Brain pericyte (primary cell): ENCODE data around the gene SLC25A27.

Experiments used
- DNase-seq: peaks from one replicate; pipeline ENCODE4 v3.0.0-alpha.2; 2012; ENCODE audit warnings: low read depth, low spot score

SLC25A27 gene

DNA sequence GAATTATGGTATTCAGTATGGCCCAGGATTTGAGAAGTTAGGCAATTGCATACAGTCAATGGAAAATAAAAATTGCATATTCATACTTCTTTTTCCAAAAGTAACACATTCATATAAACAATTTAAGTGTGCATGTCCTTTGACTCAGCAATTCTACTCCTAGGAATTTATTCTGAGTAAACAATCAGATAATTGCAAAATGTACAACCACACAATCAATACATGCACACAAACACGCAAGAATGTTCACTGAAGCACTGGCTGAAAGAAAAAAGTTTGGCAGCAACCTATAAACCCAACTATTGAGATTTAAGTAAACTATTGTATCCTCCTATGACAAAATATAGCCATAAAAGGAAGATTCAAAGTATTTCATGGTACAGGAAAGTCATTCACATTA is 1.8 kb upstream of the SLC25A27 start:
- DNase-seq: no peak

DNA sequence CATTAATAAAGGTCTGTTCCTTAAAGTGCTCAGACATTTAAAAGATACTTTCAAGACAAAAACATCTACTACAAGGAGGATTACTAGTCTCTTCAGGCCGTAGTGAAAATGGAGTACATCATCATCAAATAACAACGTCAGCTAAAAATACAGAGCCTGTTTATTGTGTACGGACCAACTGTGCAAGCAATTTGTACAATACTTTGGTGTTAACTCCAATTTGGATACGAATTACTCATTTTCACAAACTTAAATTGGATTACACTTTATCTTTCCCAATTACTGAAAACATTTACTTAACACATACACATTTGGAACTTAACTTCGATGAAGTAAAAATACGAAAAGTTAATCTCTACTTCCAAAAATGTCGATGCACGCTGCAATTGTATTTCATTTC is 959 bp upstream of the SLC25A27 start:
- DNase-seq: no peak

DNA sequence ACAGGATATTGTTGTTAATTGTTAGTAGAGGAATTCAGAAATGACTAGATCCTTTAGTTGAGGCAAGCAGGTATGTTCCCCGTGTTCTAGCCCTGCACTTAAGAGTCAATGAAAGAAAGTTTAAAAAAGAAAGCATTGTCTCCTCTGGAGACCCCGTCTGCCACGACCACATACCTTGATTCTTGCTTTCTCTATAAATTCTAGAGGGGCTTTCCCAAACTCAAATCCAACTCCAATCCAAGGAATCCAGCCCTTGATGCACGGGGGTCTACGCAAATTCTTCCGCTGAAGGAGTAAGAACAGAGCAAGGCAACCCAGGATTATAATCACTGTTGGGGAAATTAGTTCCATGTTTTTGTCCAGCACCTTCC is 558 bp upstream of the SLC25A27 start:
- no peak for DNase-seq

DNA sequence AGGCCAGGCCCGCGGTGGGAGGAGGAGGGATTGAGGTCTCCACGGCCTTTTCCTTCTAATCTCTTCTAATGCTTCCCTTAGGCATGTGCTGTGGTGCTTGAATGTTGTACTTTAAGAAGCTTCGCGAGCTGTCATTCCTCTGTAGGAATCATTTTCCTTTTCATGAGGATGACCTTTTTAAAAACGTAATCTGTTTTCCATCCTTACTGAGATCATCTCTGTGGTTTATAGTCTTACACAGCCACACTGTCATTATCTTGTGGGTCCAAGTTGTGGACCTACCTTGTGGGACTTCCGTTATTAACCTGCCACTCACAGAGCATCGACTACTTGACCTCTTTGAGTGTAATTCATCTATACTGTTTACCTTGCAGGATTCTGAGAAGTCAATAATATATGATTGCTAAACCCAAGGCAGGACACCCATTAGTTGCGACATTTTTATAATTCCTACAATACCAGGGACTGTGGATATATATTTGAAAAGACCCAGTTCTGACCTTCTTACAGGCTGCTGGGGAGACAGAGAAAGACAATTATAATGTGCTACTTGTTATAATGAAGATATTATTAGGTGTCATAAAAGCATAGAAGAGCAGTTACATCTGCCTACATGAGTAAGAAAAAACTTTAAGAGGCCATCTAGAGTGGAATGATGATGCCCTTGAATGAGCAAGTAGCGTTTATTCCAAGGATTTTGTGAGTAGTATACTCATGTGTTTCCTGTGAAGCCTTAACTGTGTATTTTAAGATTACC is 842 bp downstream of the SLC25A27 start:
- DNase-seq: no peak

DNA sequence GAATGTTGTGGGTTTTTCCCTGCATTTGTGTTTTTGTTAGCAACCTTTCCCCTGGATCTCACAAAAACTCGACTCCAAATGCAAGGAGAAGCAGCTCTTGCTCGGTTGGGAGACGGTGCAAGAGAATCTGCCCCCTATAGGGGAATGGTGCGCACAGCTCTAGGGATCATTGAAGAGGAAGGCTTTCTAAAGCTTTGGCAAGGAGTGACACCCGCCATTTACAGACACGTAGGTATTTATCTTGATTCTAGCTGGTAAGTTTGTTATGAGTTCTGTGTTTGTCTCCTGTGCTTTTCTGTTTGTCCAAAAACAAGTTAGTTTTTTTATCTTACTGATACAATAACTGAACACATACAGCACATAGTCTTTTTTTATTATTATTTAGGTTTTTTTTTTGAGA is 3.0 kb downstream of the SLC25A27 start:
- DNase-seq: no peak

DNA sequence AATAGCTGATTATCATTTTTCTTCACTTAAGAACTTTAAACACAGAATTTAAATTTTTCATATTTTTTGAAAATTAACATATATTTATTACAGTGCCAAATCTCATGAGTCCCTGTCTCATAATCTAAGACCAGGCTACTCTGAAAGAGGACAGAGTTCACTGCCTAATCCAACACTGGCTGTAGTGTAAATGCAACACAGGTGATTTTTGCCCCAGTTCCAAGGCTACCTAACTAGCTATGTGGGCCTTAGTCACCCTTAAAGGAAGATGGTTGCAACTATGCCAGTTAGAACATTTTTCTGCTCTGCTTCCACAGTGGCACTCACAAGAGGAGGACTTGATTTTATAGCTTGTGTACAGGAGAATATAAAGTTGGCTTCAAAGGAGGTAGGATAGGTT is 4.9 kb downstream of the SLC25A27 start:
- DNase-seq: no peak

DNA sequence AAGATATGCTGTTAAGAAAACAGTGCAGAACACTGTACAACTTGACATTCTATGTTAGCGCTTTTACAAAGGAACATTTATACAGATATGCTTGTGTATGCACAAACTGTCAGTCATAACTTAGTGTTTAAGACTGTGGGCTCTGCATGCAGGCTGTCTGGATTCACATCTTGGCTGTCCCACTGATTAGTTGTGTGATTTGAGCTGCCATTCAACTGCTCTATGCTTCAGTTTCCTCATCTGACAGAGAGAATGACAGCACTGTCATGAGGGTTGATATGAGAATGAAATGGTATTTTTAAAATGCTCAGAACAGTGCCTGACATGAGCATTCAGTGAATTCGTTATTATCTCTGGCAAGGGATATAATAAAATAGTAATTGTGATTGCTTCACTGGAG is 8.7 kb downstream of the SLC25A27 start:
- no peak for DNase-seq

DNA sequence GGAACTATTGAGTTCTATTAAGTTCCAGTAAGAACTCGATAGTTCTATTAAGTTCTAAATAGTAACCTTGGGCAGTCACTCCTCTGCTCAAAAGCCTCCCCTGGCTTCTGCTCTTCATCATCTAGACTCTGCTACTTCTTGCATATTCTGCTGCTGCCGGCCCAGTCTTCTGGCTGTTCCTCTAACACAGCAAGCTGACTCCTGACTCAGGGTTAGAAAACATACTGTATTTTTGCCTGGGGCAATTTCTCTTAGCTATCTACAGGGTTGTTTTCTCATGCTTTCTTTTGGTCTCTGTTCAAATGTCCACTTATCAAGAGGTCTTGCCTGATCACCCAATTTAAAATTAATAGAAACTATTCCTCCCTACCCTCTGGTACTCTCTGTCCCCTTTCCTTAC is 14.6 kb downstream of the SLC25A27 start:
- DNase-seq: no peak

DNA sequence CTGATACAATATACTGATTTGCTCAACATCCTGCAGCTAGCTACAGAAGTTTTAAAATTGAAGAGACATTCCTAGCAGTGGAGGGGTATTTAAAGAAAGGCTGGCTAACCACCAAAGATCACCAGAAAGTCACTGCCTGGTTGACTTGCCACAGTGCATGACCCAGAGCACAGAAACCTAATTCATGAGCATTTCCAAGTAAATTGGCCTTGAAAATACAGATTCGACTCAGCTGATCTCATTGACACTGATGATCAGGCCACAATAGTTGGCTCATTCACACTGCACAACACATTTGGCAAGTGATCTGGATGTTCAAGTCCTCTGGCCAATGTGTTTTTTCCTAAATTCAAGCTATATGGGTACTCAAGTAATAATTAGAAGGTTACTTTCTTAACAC is 21.6 kb downstream of the SLC25A27 start:
- no peak for DNase-seq

DNA sequence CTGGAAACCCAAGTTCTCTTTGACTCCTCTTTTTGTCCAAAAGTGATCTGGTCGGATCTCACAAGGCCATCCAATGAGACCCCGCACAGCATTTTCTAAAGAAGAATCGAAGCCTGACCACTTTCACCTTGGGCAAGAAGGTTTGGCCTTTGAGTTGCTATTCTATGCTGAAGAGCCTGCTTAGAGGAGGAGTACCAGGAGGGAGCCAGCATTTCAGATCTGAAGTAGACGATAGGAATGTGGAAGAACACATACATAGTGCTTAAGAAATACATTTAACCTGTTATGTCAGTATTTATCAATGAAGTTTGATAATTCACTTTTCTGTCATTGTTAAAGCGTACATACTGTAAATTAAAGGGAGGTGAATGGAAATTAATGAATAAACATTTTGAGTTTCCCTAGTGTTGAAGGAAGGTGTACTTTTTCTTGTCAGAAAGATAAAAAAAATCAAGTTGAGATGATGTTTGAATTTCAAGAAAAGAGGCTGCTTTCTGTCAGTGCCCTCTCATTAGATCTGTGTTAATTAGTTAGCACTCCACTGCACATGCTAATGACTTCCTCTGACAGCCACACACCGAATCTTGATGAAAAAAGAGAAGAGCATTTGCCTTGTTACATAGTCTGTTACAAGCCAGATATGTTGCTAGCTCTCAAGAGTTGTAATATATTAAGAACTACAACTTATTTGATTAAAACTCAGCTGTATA is 24.0 kb downstream of the SLC25A27 start:
- no peak for DNase-seq

DNA sequence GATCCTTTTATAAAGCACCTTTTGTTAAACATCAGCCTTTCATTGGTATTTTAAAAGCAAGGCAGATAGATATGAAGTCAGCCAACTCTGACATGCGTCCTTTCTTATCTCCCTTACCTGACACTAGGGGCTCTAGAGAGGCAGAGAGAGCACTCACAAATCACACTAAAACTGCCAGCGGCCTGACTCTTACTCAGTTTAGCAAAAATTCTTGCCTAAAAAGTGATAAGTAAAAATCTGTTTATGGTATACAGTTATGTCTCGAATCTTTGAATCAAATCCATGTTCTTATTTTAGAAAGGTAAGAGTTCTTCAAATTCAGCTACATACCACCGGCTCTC is 24.5 kb downstream of the SLC25A27 start:
- no peak for DNase-seq

DNA sequence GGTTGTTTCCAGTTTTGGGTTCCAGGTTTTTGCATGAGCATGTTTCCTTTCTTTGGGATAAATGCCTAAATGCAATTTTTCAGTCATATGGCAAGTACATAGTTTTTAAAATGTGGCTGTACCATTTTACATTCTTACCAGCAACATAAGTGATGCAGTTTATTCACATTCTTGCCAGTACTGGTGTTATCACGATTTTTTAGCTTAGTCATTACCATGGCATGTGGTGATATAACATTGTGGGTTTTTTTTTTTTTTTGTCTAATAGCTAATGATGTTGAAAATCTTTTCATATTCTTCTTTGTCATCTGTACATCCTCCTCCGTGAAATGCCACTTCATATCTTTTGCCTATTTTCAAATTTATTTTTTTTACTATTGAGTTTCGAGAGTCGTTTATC is 32.0 kb downstream of the SLC25A27 start:
- DNase-seq: no peak

DNA sequence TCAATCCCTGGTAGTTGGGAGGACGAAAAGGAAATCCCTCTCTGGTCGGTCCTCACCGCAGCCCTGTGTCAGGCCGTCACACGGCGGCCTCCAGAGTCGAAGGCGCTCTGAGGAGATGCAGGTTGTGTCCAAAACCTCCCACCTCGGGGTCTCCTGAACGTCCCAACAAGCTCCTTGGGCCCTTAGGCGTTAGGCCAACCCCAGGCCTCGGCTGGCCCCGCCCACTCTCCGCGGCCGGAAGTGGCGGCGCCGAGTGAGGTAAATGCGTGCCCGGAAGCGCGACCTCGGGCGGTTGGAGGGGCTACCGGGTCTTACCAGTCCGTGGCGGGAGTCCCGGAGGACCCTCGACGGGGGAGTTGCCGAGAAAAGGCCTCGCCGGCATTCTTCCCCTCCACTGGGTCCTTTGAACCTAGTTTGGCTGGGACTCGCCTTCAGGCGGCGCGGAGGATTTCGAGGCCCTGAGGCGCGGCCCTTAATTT is 34.9 kb downstream of the SLC25A27 start, which contains the start of gene TDRD6:
TSS of gene TDRD6 (plus strand) at position 267 of the 479 bp plus-strand sequence. CDS start 244 bp downstream, outside the sequence.
- no peak for DNase-seq

DNA sequence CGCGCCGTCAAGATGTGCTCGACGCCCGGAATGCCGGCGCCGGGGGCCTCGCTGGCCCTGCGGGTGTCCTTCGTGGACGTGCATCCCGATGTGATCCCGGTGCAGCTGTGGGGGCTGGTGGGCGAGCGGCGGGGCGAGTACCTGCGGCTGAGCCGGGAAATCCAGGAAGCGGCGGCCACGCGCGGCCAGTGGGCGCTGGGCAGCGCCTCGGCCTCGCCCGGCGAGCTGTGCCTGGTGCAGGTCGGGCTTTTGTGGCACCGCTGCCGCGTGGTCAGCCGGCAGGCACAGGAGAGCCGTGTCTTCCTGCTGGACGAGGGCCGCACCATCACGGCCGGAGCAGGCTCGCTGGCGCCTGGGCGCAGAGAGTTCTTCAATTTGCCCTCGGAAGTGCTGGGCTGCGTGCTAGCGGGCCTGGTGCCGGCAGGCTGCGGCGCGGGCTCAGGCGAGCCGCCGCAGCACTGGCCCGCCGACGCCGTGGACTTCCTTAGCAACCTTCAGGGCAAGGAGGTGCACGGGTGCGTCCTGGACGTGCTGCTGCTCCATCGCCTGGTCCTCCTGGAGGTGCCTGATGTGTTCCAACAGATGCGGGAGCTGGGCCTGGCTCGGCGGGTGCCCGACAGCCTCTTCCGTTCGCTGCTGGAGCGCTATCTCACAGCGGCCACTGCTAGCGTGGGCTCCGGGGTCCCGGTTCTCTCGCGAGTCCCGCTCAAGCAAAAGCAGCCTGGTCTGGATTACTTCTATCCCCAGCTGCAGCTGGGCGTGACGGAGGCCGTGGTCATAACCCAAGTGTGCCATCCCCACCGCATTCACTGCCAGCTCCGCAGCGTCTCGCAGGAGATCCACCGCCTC is 35.6 kb downstream of the SLC25A27 start:
- DNase-seq: no peak

DNA sequence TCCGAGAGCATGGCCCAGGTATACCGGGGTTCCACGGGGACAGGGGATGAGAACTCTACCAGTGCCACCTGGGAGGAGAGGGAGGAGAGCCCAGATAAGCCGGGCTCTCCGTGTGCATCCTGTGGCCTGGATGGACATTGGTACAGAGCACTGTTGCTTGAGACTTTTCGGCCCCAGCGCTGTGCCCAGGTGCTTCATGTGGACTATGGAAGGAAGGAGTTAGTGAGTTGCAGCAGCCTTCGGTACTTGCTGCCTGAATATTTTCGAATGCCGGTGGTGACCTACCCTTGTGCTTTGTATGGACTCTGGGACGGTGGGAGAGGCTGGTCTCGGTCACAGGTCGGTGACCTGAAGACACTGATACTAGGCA is 36.2 kb downstream of the SLC25A27 start:
- no peak for DNase-seq

DNA sequence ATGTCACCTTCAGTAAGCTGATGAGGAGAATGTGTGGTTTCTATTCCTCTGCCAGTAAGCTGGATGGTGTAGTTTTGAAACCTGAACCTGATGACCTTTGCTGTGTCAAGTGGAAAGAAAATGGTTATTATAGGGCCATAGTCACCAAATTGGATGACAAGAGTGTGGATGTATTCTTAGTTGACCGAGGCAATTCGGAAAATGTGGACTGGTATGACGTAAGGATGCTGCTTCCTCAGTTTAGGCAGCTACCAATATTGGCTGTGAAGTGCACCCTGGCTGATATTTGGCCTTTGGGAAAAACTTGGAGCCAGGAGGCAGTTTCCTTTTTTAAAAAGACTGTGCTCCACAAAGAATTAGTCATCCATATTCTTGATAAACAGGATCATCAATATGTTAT is 36.9 kb downstream of the SLC25A27 start:
- DNase-seq: no peak

DNA sequence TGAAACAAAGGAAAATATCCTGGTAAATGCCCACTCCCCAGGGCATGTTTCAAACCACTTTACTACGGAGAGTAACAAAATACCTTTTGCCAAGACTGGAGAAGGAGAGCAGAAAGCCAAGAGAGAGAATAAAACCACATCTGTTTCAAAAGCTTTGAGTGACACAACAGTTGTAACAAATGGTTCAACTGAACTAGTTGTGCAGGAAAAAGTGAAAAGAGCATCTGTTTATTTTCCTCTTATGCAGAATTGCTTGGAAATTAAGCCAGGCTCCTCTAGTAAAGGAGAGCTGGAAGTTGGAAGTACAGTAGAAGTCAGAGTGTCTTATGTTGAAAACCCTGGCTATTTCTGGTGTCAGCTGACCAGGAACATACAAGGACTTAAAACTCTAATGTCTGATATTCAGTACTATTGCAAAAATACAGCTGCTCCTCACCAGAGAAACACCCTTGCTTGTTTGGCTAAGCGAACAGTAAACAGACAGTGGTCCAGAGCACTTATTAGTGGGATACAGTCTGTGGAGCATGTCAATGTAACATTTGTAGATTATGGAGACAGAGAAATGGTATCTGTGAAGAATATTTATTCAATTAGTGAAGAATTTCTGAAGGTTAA is 37.5 kb downstream of the SLC25A27 start:
- no peak for DNase-seq

DNA sequence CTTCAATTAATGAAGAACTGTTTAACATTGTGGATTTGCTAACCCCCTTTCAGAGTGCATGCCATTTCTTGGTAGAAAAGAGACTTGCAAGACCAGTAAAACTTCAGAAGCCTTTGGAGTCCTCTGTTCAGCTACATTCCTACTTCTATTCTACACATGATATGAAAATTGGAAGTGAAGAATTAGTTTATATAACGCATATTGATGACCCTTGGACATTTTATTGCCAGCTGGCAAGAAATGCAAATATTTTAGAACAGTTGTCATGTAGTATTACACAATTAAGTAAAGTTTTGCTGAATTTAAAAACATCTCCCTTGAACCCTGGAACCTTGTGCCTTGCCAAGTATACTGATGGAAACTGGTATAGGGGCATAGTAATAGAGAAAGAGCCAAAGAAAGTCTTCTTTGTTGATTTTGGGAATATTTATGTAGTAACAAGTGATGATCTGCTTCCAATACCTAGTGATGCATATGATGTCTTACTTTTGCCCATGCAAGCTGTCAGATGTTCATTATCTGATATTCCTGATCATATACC is 38.2 kb downstream of the SLC25A27 start:
- DNase-seq: no peak

DNA sequence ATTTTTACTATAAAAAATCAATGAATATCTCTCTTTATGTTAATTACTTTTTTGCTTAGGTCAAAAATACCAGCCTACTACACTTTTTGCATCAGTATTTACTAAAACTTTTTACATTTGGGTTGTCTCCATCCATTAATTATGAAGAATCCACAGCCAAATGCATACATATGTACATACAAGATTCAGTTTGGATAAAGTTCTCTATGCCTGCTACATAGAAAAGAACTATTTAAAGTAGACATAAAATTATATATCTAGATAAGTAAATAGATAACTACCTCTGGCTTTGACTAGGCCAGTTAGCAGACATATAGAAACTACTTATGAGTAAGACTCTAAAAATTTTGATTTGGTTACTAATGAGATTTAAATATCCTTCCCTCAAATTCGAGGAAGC is 47.2 kb downstream of the SLC25A27 start:
- DNase-seq: no peak

DNA sequence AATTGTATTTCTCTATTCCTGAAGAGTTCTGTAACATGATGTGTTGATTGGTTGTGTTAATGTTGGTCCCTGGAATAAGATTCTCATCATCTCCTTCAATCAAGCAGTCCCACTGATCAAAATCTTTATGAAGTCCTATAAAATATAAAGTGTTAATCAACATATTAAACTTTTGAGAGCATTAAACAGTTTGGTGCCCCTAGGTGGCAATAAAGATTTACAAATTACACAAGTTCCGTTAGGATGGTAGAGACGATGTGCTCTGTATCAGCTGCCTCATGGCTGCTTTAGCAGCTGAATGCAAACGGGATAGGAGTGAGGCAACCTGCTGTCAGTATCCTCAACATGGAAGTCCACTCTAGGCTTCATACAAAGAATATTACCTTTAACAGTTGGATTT is 51.8 kb downstream of the SLC25A27 start:
- no peak for DNase-seq

DNA sequence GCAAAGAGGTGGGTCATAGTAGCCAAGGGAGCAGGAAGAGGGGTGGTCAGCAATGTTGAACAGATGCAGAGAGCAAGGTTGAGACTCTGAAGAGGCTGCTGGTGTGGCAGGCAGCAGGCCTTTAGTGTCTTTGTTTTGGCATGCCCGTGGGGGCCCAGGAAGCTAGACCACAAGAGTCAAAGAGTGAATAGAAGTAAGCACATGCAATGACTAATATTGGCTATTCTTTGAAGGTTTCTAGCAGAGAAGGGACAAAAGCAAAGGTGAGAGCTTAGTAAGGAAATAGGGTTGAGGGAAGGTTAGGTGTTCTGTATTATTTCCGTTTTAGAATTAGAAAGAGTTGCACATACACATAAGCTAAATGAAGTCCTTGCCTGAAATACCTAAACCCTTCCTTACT is 53.7 kb downstream of the SLC25A27 start:
- DNase-seq: no peak

DNA sequence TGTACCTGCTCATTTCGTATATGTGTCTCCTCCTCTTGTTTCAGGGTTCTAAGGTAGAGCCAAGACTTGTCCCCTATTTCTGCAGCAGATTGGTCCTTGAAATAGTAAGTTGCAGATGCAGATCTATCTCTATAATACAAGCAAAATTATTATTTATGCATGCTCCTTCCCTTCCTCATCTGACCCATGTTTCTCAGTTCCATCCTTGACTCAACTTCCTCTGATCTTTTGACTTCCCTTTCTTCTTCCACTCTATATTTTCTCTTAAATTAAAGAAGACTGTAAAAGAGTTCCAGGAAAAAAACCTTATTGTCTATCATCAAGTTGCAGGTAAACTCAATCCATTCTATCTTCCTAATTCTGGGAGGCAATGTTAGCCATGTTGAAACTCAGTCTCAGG is 58.7 kb downstream of the SLC25A27 start:
- DNase-seq: no peak
